BJ (cell line): ENCODE data around the gene TGFB3. TPM values are rescaled to one million over a fixed set of nuclear protein-coding genes. Genes with fewer than 3 reads are reported as not detected.

Experiments
- CTCF ChIA-PET: fragments of 350-600 bp; formaldehyde crosslinking; extraction: SDS; loops from one replicate; lab custom pipeline; 2021; ENCODE audit warnings: antibody characterized with exemption, inconsistent platforms; lab: Yijun Ruan, JAX
- POLR2A ChIA-PET: fragments of 300-600 bp; sonication (Branson Sonifier 250); formaldehyde crosslinking; extraction: SDS; loops from one replicate; lab custom pipeline; 2021; ENCODE audit warnings: antibody characterized with exemption; lab: Charles Lee
- DNase-seq: peaks from one replicate; pipeline ENCODE4 v3.0.0-alpha.2; 2011; ENCODE audit warnings: low read depth
- H3K27me3 ChIP-seq: 2 replicates; pipeline ENCODE4 v1.6.0; 2011; ENCODE audit warnings: low read length; ENCODE audit not compliant: control insufficient read depth, insufficient read depth
- H3K36me3 ChIP-seq: 2 replicates; pipeline ENCODE4 v1.5.1; 2011; ENCODE audit warnings: low read length; ENCODE audit not compliant: control insufficient read depth, insufficient read depth
- H3K4me3 ChIP-seq: 2 replicates; pipeline ENCODE4 v1.5.1; 2011; ENCODE audit warnings: low read depth, mild to moderate bottlenecking, control low read depth, low read length
- polyA plus RNA-seq: library from polyadenylated mRNA; depleted of rRNA; stranded (reverse); fragments of >200 nt; gene quantifications from 2 replicates; pipeline ENCODE4 v1.2.3, GENCODE V29; 2011
- TF ChIP-seq, protein P1 (sequence below): IDR thresholded peaks from 2 replicates; pipeline ENCODE4 v1.5.1; 2011; ENCODE audit warnings: low read depth, mild to moderate bottlenecking, control low read depth, inconsistent platforms, low read length, moderate library complexity; ENCODE audit not compliant: insufficient read depth

TGFB3 gene
- polyA plus RNA-seq, 1 experiment, result 6.7 TPM

DNA sequence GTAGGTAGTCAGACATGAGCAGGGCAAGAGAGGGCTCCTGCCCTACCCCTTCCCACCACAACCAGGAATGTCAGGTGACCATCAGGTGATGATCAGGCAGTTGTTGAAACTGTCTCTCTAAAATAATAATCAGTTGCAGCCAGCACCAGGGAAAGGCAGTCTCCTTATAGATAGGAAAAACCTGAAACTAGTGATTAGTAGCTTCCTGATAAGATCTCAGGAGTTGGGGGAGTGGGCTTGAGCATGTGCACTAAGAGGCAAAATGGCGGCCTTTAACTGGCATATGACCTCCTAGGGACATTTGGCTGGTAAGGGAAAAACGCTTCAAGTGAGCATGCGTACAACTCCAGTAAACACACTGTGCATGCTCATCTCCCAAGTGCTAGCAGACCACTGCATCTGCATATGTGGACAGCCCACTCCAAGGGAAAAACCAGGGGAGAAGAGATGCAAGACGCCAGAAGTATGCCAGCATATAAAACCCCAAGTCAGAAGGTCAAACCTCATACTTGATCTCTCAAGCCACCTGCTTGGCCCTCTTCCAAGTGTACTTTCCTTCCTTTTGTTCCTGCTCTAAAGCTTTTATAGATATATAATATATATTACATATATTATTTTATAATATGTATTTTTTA lies 37.1 kb downstream of the TGFB3 start:
- POLR2A ChIA-PET, result no interaction called here
- peaks cover 1% of the 10 kb centered on the region; the same call in 1 of the 2 replicates for H3K36me3 ChIP-seq
- H3K27me3 ChIP-seq, result no peaks in the 10 kb centered on the region
- H3K4me3 ChIP-seq, result no peak overlapping the region
- TF ChIP-seq, protein P1, sequence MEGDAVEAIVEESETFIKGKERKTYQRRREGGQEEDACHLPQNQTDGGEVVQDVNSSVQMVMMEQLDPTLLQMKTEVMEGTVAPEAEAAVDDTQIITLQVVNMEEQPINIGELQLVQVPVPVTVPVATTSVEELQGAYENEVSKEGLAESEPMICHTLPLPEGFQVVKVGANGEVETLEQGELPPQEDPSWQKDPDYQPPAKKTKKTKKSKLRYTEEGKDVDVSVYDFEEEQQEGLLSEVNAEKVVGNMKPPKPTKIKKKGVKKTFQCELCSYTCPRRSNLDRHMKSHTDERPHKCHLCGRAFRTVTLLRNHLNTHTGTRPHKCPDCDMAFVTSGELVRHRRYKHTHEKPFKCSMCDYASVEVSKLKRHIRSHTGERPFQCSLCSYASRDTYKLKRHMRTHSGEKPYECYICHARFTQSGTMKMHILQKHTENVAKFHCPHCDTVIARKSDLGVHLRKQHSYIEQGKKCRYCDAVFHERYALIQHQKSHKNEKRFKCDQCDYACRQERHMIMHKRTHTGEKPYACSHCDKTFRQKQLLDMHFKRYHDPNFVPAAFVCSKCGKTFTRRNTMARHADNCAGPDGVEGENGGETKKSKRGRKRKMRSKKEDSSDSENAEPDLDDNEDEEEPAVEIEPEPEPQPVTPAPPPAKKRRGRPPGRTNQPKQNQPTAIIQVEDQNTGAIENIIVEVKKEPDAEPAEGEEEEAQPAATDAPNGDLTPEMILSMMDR, result no peak
- CTCF ChIA-PET, result interaction anchor here (1.3 kb wide), 1 partner anchor 10 kb away, joined by 4 read pairs; no protein-coding TSS in a partner anchor
- no peak for DNase-seq

DNA sequence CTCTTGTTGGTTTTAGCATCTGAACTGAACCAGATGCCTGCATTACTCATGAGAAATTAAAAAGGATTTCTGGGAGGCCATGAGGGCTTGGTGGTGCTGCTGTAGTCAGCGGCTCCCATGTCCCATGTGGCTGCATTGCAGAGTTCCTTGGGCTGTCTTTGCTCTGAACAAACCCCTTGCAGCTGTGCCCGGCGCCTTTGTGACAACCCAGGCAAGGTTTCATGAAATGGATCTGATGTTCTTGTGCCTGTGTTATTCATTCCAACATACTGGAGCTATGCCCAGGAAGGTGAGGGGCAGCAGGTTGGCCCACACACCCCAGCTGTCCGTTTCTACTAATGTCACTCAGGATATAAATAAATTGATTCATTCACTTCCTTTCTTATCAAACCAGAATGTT lies 40.8 kb downstream of the TGFB3 start:
- Histone ChIP-seq H3K27me3 (no peaks in the 10 kb centered on the region), H3K4me3 (no peak overlapping the region), H3K36me3 (peaks cover 1% of the 10 kb centered on the region; the same call in 1 of the 2 replicates)
- ChIA-PET POLR2A (no interaction called here), CTCF (interaction anchor here (2.8 kb wide), 1 partner anchor 34 kb away, joined by 11 read pairs; no protein-coding TSS in a partner anchor)
- TF ChIP-seq, protein P1, result no peak
- DNase-seq, result no peak

DNA sequence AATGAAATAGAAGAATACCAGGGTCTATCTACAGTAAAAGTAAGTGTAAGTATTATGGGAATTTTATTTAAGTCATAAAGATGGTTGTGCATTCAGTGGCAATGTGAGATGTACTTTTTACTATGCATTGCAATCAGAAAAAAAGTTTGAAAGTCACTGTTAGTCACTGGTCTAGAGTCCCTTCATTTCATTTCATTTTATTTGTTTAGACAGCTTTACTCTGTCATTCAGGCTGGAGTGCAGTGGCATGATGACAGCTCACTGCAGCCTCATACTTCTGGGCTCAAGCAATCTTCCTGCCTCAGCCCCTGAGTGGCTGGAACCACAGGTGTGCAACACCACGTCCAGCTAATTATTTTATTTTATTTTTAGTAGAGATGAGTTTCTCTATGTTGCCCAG lies 42.6 kb downstream of the TGFB3 start:
- DNase-seq, result no peak
- ChIA-PET CTCF (interaction anchor here (1.2 to 1.8 kb wide), 2 partner anchors 33 to 40 kb away, joined by 4 to 7 read pairs; no protein-coding TSS in a partner anchor), POLR2A (no interaction called here)
- no peak overlapping the region for H3K4me3 ChIP-seq
- no peaks in the 10 kb centered on the region for H3K36me3 ChIP-seq
- no peaks in the 10 kb centered on the region for H3K27me3 ChIP-seq
- TF ChIP-seq, protein P1, result no peak

DNA sequence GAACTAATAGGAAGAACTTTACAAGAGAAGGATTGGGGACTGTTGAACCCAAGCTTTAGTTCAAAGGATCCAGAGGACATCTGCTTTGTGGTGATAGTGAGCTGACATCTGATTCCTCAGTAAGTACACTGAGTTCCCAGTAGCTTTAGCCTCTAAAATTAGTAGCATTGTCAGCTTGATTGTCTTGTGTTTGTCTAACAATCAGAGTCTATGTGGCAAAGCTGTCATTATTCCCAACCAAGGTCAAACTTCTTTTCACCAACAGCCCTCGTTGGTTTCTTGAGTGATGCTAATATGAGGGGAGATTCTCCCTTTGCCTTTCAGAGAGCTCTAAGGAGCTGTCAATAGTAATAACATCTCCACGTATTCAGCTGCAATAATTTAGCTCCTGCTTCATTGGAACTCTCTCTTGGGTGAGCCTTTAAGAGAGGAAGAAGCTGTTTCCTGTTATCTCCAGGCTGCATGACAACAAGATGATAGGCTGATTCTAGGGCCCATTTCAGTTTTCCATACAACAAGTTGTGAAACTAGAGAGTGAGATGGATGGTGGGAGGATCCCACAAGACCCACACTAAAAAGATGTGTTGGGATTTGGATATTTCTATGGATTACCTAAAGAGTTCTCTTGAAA lies 46.7 kb downstream of the TGFB3 start:
- H3K36me3 ChIP-seq, result no peaks in the 10 kb centered on the region
- no peaks in the 10 kb centered on the region for H3K27me3 ChIP-seq
- DNase-seq, result no peak
- CTCF ChIA-PET, result interaction anchor here (0.6 to 2.1 kb wide), 4 partner anchors 9 to 72 kb away, joined by 3 to 9 read pairs (median 4); no protein-coding TSS in a partner anchor
- no peak overlapping the region for H3K4me3 ChIP-seq
- TF ChIP-seq, protein P1, result no peak
- POLR2A ChIA-PET, result no interaction called here

DNA sequence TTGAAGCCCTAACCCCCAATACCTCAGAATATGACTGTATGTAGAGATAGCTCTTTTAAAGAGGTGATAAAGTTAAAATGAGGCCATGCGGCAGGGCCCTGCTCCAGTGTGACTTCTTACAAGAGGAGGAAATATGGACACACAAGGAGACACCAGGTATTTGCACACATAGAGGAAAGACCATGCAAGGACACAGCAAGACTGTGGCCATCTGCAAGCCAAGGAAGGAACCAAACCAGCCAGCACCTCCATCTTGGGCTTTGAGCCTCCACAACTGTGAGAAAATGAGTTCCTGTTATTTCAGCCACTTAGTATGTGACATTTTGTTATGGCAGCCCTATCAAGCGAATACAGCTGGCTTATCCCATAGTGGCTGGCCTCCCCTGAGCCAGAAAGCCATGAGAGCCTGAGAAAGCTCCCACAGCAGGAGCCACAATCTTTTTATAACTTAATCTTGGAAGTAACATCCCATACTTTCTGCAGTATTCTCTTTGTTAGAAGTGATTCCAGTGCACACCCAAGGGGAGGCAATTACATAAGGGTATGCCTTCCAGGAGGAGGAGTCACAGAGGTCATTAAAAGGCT lies 48.0 kb downstream of the TGFB3 start:
- ChIA-PET CTCF (interaction anchor here (1.0 to 2.2 kb wide), 4 partner anchors 12 to 28 kb away, joined by 3 to 9 read pairs (median 4); no protein-coding TSS in a partner anchor), POLR2A (no interaction called here)
- Histone ChIP-seq H3K27me3 (no peaks in the 10 kb centered on the region), H3K4me3 (no peak overlapping the region), H3K36me3 (no peaks in the 10 kb centered on the region)
- DNase-seq, result no peak
- TF ChIP-seq, protein P1, result no peak
